K562 (cell line): Measurements from ENCODE around the gene MET. TPM values are rescaled to one million over a fixed set of nuclear protein-coding genes. Genes with fewer than 3 reads are reported as not detected.

Source experiments
- ATAC-seq: fragments of 200-7000 bp; cut with Tn5 transposase; 3 replicates; pipeline ENCODE4 v1.9.1; 2020; ENCODE audit warnings: moderate library complexity
- BruUV-seq: library from RNA; stranded (reverse); fragments of 400-500 nt; replicated peaks from 2 replicates; lab custom pipeline; 2021; lab: Mats Ljungman, UMichigan
- CTCF ChIA-PET: fragments of 300-600 bp; formaldehyde crosslinking; extraction: SDS; loops from one replicate; lab custom pipeline; 2021; ENCODE audit warnings: low intra/inter-chr PET ratio; lab: Yijun Ruan, JAX
- POLR2A ChIA-PET: fragments of 300-600, 350-650 bp; sonication (Branson Sonifier 250); formaldehyde crosslinking; extraction: SDS; loops from one replicate; lab custom pipeline; 2021; ENCODE audit warnings: antibody characterized with exemption, inconsistent platforms; lab: Yijun Ruan, JAX
- DNase-seq, 4 experiments: peaks; one replicate each; pipeline versions ENCODE4 v3.0.0 to v3.0.0-alpha.2; 2011 to 2018; ENCODE audit warnings: low spot score in 3 of 4, mixed read lengths in 3 of 4; ENCODE audit errors: extremely low read depth in 1 of 4
- FAIRE-seq: peaks from 2 replicates; lab custom pipeline; 2011; peaks lifted over from hg19 to GRCh38; lab: Jason Lieb, UNC
- H2AFZ ChIP-seq: 2 replicates; pipeline ENCODE4 v1.6.0; 2011; ENCODE audit warnings: low read depth, low read length, control low read depth, inconsistent platforms
- H3K27ac ChIP-seq: fragments of 200-600 bp; 3 replicates; pipeline ENCODE4 v1.8.0; 2011; ENCODE audit warnings: low read depth, mild to moderate bottlenecking, control low read depth, inconsistent platforms, low read length, moderate library complexity, mixed read lengths; ENCODE audit errors: extremely low read depth
- H3K27me3 ChIP-seq, 2 experiments: fragments of 300-600 bp in 1 of 2; 2 replicates in 1 of 2; 3 replicates in 1 of 2; pipeline versions ENCODE4 v1.6.0 to v1.8.0; 2011; ENCODE audit warnings: inconsistent platforms in 2 of 2, low read length in 2 of 2, mild to moderate bottlenecking in 1 of 2, mixed read lengths in 1 of 2, moderate library complexity in 1 of 2; ENCODE audit not compliant: control insufficient read depth in 2 of 2, insufficient read depth in 2 of 2
- H3K36me3 ChIP-seq: fragments of 300-600 bp; 3 replicates; pipeline ENCODE4 v1.8.0; 2011; ENCODE audit warnings: mild to moderate bottlenecking, low read length, inconsistent platforms; ENCODE audit not compliant: control insufficient read depth, insufficient read depth
- H3K4me1 ChIP-seq, 2 experiments: fragments of 200-600 bp in 1 of 2; replicated peaks in 1 of 2; 2 replicates in 1 of 2; 3 replicates in 1 of 2; pipeline versions ENCODE4 v1.5.1 to v1.8.0; 2011; ENCODE audit warnings: inconsistent platforms in 2 of 2, low read length in 2 of 2, mild to moderate bottlenecking in 1 of 2, mixed read lengths in 1 of 2, moderate library complexity in 1 of 2; ENCODE audit not compliant: control insufficient read depth in 2 of 2, insufficient read depth in 2 of 2
- H3K4me2 ChIP-seq: 2 replicates; pipeline ENCODE4 v1.6.1; 2011; ENCODE audit warnings: low read length, control low read depth, inconsistent platforms, mixed read lengths; ENCODE audit not compliant: insufficient read depth
- H3K4me3 ChIP-seq: fragments of 200-600 bp; sonication (generic), shearing (Covaris generic); 2 replicates; pipeline ENCODE4 v1.5.1; 2016; ENCODE audit warnings: control low read depth, inconsistent platforms
- H3K79me2 ChIP-seq: fragments of 200-600 bp; 3 replicates; pipeline ENCODE4 v1.8.0; 2011; ENCODE audit warnings: low read length, inconsistent platforms; ENCODE audit not compliant: control insufficient read depth, insufficient read depth
- H3K9ac ChIP-seq, 2 experiments: 2 replicates each; pipeline versions ENCODE4 v1.6.0 to v1.6.1; 2011; ENCODE audit warnings: low read depth in 2 of 2, low read length in 2 of 2, control low read depth in 1 of 2, inconsistent platforms in 1 of 2, mild to moderate bottlenecking in 1 of 2, mixed read lengths in 1 of 2; ENCODE audit not compliant: insufficient read depth in 1 of 2
- H3K9me1 ChIP-seq: one replicate; pipeline ENCODE4 v1.6.0; 2011; ENCODE audit warnings: inconsistent platforms, mild to moderate bottlenecking, low read length, moderate library complexity; ENCODE audit not compliant: control insufficient read depth, insufficient read depth
- H3K9me3 ChIP-seq: replicated peaks from 2 replicates; pipeline ENCODE4 v1.5.1; 2011; ENCODE audit warnings: low read depth, low read length, inconsistent platforms; ENCODE audit not compliant: control insufficient read depth, insufficient read depth
- H4K20me1 ChIP-seq: replicated peaks from 2 replicates; pipeline ENCODE4 v1.6.1; 2011; ENCODE audit warnings: low read length, inconsistent platforms, mixed read lengths; ENCODE audit not compliant: control insufficient read depth, insufficient read depth
- EHMT2 ChIP-seq: fragments of 450-650 bp; IDR thresholded peaks from 2 replicates; pipeline ENCODE4 v1.6.1; 2018; ENCODE audit warnings: antibody characterized with exemption
- FOXM1 ChIP-seq, 2 experiments: fragments of 450-650 bp in 1 of 2; sonication (generic) in 1 of 2; formaldehyde crosslinking in 1 of 2; IDR thresholded peaks; 2 replicates each; pipeline versions ENCODE4 v1.6.1 to v1.9.0; 2017 to 2022; ENCODE audit warnings: low read depth in 2 of 2, mild to moderate bottlenecking in 2 of 2, missing genetic modification reagents in 1 of 2, moderate library complexity in 1 of 2
- LCOR ChIP-seq: sonication (generic); formaldehyde crosslinking; IDR thresholded peaks from 2 replicates; pipeline ENCODE4 v1.8.0; 2022; ENCODE audit warnings: mild to moderate bottlenecking, missing genetic modification reagents
- MBD2 ChIP-seq: sonication (generic); IDR thresholded peaks from 2 replicates; pipeline ENCODE4 v1.6.1; 2016; ENCODE audit warnings: low read depth, borderline replicate concordance
- MTA1 ChIP-seq: fragments of 450-650 bp; IDR thresholded peaks from 2 replicates; pipeline ENCODE4 v1.6.1; 2017; ENCODE audit warnings: borderline replicate concordance
- NUFIP1 ChIP-seq: fragments of 450-650 bp; IDR thresholded peaks from 2 replicates; pipeline ENCODE4 v1.6.1; 2018; ENCODE audit not compliant: partially characterized antibody
- STAT5B ChIP-seq: fragments of 250-450 bp; sonication (Bioruptor Pico); IDR thresholded peaks from 2 replicates; pipeline ENCODE4 v1.8.0; 2021; ENCODE audit warnings: mild to moderate bottlenecking, inconsistent platforms
- THAP7 ChIP-seq: fragments of 250-450 bp; sonication (Bioruptor Pico); IDR thresholded peaks from 2 replicates; pipeline ENCODE4 v1.5.0; 2021
- ZNF124 ChIP-seq: sonication (generic); formaldehyde crosslinking; IDR thresholded peaks from 2 replicates; pipeline ENCODE4 v1.8.1; 2022; ENCODE audit warnings: missing genetic modification reagents
- ZNF384 ChIP-seq: IDR thresholded peaks from 2 replicates; pipeline ENCODE4 v1.6.1; 2012; ENCODE audit warnings: low read depth, low read length, improper control_type of control experiment
- ZNF717 ChIP-seq: fragments of 250-450 bp; sonication (Bioruptor Pico); IDR thresholded peaks from 2 replicates; pipeline ENCODE4 v1.5.0; 2021
- ZNF75A ChIP-seq: fragments of 450-650 bp; formaldehyde crosslinking; IDR thresholded peaks from 2 replicates; pipeline ENCODE4 v1.4.0; 2020; ENCODE audit warnings: mild to moderate bottlenecking
- WGBS: fragments of 100-300 bp; shearing (Covaris generic); methylation state at CpG from one replicate; pipeline ENCODE4 v1.1.6; 2016; ENCODE audit warnings: low coverage, mixed read lengths; ENCODE audit not compliant: insufficient coverage; ENCODE audit errors: missing lambda C conversion rate; 5-methylcytosine and 5-hydroxymethylcytosine counted together
- in situ Hi-C: fragments of 300-500 bp; cut with MboI; formaldehyde crosslinking; loops from 4 replicates; pipeline ENCODE4 v1.15.0; 2018; ENCODE audit warnings: inconsistent platforms, mixed read lengths
- intact Hi-C: fragments of 100-400 bp; cut with micrococcal nuclease; formaldehyde crosslinking; loops from 2 replicates; pipeline ENCODE4 v1.14.2; 2022
- polyA plus RNA-seq, 8 experiments: library from polyadenylated mRNA; depleted of rRNA in 4 of 8; stranded (reverse) in 5 of 8; unstranded in 3 of 8; fragments of >200 nt; fragmentation: Nextera tagmentation in 2 of 8; fragmentation: Illumina TruSeq in 1 of 8; extraction: Ambion mirVana in 2 of 8; extraction: Trizol in 1 of 8; gene quantifications; 2 replicates each; pipeline versions ENCODE4 v1.2.1 to v1.2.3, GENCODE V29; 2011 to 2014; ENCODE audit warnings: inconsistent platforms in 1 of 8, missing spikeins in 1 of 8
- total RNA-seq, 7 experiments: library from RNA; depleted of rRNA in 6 of 7; stranded (reverse); fragments of >200 nt in 6 of 7; fragmentation: Illumina TruSeq in 2 of 7; extraction: Trizol in 2 of 7; gene quantifications; 2 replicates each; pipeline versions ENCODE4 v1.2.1 to v1.2.3, GENCODE V29; 2011 to 2021; ENCODE audit warnings: low replicate concordance in 1 of 7
- TF ChIP-seq, protein P1 (sequence below): fragments of 450-650 bp; formaldehyde crosslinking; IDR thresholded peaks from 2 replicates; pipeline ENCODE4 v1.4.0; 2022; ENCODE audit warnings: missing genetic modification characterization
- TF ChIP-seq, protein P2 (sequence below), 3 experiments: fragments of 200-800 bp in 1 of 3; sonication (Bioruptor generic) in 1 of 3; sonication (generic) in 1 of 3; formaldehyde crosslinking in 1 of 3; IDR thresholded peaks; 2 replicates each; pipeline versions ENCODE4 v1.6.1 to v1.8.0; 2016 to 2022; ENCODE audit warnings: mild to moderate bottlenecking in 2 of 3, missing compliant biosample characterization in 2 of 3, missing genetic modification characterization in 2 of 3, missing genetic modification reagents in 1 of 3

The MET gene
- total and polyA plus RNA-seq, 9 of the 15 experiments (the other 6 are each of a cell fraction or from before 2014, with no cell fraction given) = 0.84 to 2.4 (median 1.1) TPM

DNA sequence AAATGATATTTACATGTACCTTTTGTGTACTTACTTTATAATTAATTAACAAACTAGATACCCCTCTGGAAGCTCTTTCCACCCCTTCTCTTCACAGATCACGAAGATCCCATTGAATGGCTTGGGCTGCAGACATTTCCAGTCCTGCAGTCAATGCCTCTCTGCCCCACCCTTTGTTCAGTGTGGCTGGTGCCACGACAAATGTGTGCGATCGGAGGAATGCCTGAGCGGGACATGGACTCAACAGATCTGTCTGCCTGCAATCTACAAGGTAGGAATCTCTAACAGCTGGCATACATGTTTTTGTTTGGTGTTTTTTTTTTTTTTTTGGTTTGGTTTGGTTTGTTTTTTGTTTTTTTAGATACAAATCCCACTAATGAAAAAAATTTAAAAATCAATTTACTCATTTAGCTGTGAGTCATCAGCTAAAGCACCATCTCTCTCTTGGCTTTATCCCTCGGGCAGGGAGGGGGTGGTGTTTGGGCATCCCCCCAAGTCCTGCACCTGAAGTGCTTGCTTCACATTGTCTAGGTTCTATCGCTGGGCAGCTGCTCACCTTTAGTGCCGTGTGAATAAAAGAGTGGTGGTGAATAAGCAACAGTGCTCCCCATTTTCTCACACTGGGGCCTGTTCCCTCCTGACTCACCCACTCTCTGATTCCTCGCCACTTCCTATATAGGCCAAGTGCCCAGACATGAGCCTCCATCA lies 68.9 kb downstream of the MET start (continued):
- no peak for TF ChIP-seq ZNF75A (CRISPR knock-in tag)
- no peak for TF ChIP-seq THAP7 (CRISPR knock-in tag)
- no peak for TF ChIP-seq MBD2
- no peak for TF ChIP-seq ZNF717 (CRISPR knock-in tag)
- TF ChIP-seq STAT5B (CRISPR knock-in tag) = no peak

GRCh38 chr7:116741625-116742316 lies 69.8 kb downstream of the MET start:
- Histone ChIP-seq H3K4me1 (no peaks in the 10 kb centered on the region), H3K9ac (no peak overlapping the region), H3K27me3 (peaks cover 8 to 14% of the 10 kb centered on the region in 2 experiments; a peak in 4 of 5 replicates), H3K4me2 (no peak overlapping the region), H3K9me1 (no peaks in the 10 kb centered on the region), H3K4me3 (no peak overlapping the region), H3K9me3 (no peaks in the 10 kb centered on the region), H3K27ac (no peak overlapping the region), H4K20me1 (no peaks in the 10 kb centered on the region), H3K79me2 (no peaks in the 10 kb centered on the region), H3K36me3 (no peaks in the 10 kb centered on the region), H2AFZ (no peak overlapping the region)
- DNase-seq (no peak), ATAC-seq (no peak), FAIRE-seq (no peak)
- intact Hi-C loops = no loop called here
- no TSS peak for BruUV-seq
- under 1% methylated on average over 7 of the region's 7 CpGs for WGBS
- ChIA-PET POLR2A (interaction anchor here (0.5 kb wide), 1 partner anchor 600 kb away, joined by 3 read pairs; no protein-coding TSS in a partner anchor), CTCF (no interaction called here)
- TF ChIP-seq NUFIP1 (no peak), ZNF124 (CRISPR knock-in tag) (no peak), MTA1 (no peak), LCOR (no peak), ZNF384 (no peak), EHMT2 (no peak), FOXM1 (IDR thresholded peaks at IDR 0.05; ENCODE audit: low read depth) (no peak), FOXM1 (CRISPR knock-in tag; IDR thresholded peaks at IDR 0.05; ENCODE audit: low read depth) (no peak)
- TF ChIP-seq, protein P1, sequence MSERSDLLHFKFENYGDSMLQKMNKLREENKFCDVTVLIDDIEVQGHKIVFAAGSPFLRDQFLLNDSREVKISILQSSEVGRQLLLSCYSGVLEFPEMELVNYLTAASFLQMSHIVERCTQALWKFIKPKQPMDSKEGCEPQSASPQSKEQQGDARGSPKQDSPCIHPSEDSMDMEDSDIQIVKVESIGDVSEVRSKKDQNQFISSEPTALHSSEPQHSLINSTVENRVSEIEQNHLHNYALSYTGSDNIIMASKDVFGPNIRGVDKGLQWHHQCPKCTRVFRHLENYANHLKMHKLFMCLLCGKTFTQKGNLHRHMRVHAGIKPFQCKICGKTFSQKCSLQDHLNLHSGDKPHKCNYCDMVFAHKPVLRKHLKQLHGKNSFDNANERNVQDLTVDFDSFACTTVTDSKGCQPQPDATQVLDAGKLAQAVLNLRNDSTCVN = no peak
- TF ChIP-seq, protein P2, sequence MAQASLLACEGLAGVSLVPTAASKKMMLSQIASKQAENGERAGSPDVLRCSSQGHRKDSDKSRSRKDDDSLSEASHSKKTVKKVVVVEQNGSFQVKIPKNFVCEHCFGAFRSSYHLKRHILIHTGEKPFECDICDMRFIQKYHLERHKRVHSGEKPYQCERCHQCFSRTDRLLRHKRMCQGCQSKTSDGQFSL (CRISPR knock-in tag; IDR thresholded peaks at IDR 0.05) = no peak
- TF ChIP-seq, protein P2 (tag; IDR thresholded peaks at IDR 0.05) = no peak
- in situ Hi-C loops = no loop called here
